Measurements from ENCODE around the gene ITPR1.

DNA sequence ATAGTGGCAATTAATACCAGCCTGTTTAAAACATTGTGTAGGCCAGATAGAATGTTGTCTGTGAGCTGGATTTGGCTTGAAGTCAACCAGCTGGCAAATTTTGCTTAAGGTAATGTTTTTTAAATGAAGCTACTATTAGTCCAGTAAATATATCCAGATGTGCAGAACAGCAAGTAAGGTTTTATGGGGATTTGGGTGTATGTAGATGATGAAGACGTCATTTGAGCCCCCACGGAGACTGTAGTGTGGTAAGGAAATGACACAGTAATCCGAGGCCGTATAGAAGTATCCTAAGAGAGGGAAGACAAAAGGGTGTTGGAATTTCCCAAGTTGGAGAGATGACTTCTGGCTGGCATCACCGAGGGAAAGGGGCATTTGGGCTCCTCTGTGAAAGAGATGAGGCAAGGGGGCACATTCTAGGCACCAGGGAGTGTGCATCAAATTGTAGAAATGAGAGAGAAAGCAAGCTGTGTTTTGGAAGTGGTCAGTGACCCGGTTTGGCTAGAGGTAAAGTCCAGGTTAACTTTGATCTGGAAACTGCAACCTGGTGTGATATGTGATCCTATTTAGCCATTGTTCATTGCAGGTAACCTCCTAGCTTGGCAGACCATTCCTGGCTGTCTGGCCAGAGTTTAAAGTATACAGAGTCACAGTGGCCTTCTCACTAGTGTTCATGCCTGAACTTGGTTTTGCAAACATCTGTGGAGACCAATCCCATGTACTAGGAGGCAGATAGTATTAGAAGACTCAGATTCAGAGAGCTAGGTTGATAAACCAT lies 104.2 kb downstream of the ITPR1 start:
- no peak for TF ChIP-seq CTCF (IDR thresholded peaks at IDR 0.05; ENCODE audit: insufficient read depth, low read depth, low read length)
- no peak for TF ChIP-seq EZH2 (IDR thresholded peaks at IDR 0.05; ENCODE audit: insufficient read depth, low read length)
